Vagina (tissue), 2 donors: ENCODE results near the gene ANKRD28. TPM values are rescaled to one million over a fixed set of nuclear protein-coding genes. Genes with fewer than 3 reads are reported as not detected.
A peak's percentile ranks its signal among the peaks of the same experiment; 100 is the strongest.
"Not testable (repeated sequence)": the region's sequence is repeated elsewhere in the genome, so short reads cannot be mapped to it uniquely, and the experiment has no call there.

Experiments
- DNase-seq, 2 donors: peaks; one replicate each; pipeline ENCODE4 v3.0.0-alpha.2; 2017; ENCODE audit errors: extremely low spot score in 2 of 2
- H3K27ac ChIP-seq: fragments of 200-600 bp; sonication (generic); one replicate; pipeline ENCODE4 v1.5.1; 2019
- H3K27me3 ChIP-seq: fragments of 200-600 bp; sonication (generic); one replicate; pipeline ENCODE4 v1.5.1; 2019
- H3K36me3 ChIP-seq, 2 donors: fragments of 200-600 bp; sonication (generic); one replicate each; pipeline ENCODE4 v1.5.1; 2017 to 2019
- H3K4me1 ChIP-seq: fragments of 200-600 bp; sonication (generic); one replicate; pipeline ENCODE4 v1.5.1; 2019
- H3K4me3 ChIP-seq, 2 donors: fragments of 200-600 bp; sonication (generic); 1 replicate in 1 of 2; 2 replicates in 1 of 2; pipeline ENCODE4 v1.5.1; 2016 to 2019
- H3K9me3 ChIP-seq: fragments of 200-600 bp; sonication (generic); one replicate; pipeline ENCODE4 v1.5.1; 2019
- CTCF ChIP-seq, 3 experiments: fragments of 450-650 bp in 2 of 3; fragments of 200-600 bp in 1 of 3; sonication (generic) in 1 of 3; IDR thresholded peaks; one replicate each; pipeline ENCODE4 v1.5.1; 2017 to 2019; ENCODE audit warnings: antibody characterized with exemption in 3 of 3, mild to moderate bottlenecking in 2 of 3, moderate library complexity in 2 of 3
- POLR2A ChIP-seq, 2 donors: fragments of 450-650 bp; IDR thresholded peaks; one replicate each; pipeline ENCODE4 v1.6.1; 2017; ENCODE audit warnings: antibody characterized with exemption in 2 of 2, mild to moderate bottlenecking in 2 of 2, moderate library complexity in 2 of 2
- POLR2AphosphoS5 ChIP-seq, 2 donors: sonication (generic); formaldehyde crosslinking; IDR thresholded peaks; one replicate each; pipeline ENCODE4 v1.9.0; 2017; ENCODE audit warnings: antibody characterized with exemption in 2 of 2, mild to moderate bottlenecking in 2 of 2, low read depth in 1 of 2; ENCODE audit not compliant: insufficient read depth in 1 of 2
- intact Hi-C: fragments of 100-400 bp; cut with DNase I; formaldehyde crosslinking; loops from one replicate; pipeline ENCODE4 v1.15.1; 2023
- microRNA-seq: library from miRNA; unstranded; fragments of <30 nt; microRNA quantifications from one replicate; pipeline ENCODE4, GENCODE V29; 2017; ENCODE audit warnings: borderline number of aligned reads, borderline replicate concordance
- small RNA-seq: library from RNA; depleted of rRNA; stranded (forward); fragments of <200 nt; gene quantifications from one replicate; pipeline ENCODE3, GENCODE V24; 2016
- total RNA-seq: library from RNA; depleted of rRNA; stranded (reverse); fragments of >200 nt; gene quantifications from one replicate; pipeline ENCODE4 v1.2.3, GENCODE V29; 2016

ANKRD28 gene
- total RNA-seq, 1 donor from 2014 or later: 48.6 TPM

DNA sequence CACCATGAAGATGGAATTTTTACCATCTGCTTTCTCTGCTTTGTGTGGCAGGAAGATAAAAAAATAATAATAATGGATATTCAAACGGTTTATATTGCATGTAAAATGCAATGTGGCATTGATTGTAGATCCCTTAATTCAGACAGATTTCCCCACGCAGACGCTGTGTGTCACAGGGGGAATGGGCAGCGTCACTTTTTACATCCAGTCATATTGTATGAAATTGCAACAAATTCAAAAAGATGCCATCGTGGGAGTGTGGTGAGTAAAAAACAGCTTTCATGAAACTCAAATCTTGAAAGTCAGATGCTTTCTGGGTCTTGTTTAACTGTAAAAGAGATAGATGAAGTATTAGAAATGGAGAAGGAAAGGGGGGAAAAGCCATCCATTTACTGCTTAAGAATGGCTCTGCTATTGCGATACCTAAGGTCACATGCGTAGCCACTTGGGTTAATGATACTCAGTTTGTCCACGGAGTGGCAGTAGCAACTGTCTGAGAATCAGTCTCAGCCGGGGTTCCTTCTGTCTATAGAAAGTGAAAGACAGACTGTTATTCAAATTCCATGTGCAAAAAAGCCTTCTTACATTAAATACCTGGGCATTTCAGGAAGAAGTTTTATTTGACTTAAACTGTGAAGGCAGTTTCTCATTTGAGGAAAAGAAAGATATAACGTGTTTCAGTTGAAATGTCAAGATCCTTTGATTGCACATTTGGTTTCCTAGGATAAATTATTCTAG lies 167.8 kb downstream of the ANKRD28 start:
- Histone ChIP-seq H3K27ac (peak overlapping the region; percentile 88), H3K4me3 (peak overlapping the region; percentile 2 to 29), H3K27me3 (no peaks in the 10 kb centered on the region), H3K4me1 (peaks cover 38% of the 10 kb centered on the region), H3K9me3 (no peaks in the 10 kb centered on the region), H3K36me3 (no peaks in the 10 kb centered on the region)
- no peak for DNase-seq
- TF ChIP-seq POLR2AphosphoS5 (IDR thresholded peaks at IDR 0.05; ENCODE audit: insufficient read depth in 1 of 2, low read depth in 1 of 2) (peak in 1 of 2 donors; percentile 74), CTCF (IDR thresholded peaks at IDR 0.05) (peak; percentile 76 to 90 (median 80)), POLR2A (IDR thresholded peaks at IDR 0.05) (no peak)
- intact Hi-C loops: loop anchor here (10.0 kb wide), 1 partner anchor 185 kb away; no protein-coding TSS in a partner anchor

DNA sequence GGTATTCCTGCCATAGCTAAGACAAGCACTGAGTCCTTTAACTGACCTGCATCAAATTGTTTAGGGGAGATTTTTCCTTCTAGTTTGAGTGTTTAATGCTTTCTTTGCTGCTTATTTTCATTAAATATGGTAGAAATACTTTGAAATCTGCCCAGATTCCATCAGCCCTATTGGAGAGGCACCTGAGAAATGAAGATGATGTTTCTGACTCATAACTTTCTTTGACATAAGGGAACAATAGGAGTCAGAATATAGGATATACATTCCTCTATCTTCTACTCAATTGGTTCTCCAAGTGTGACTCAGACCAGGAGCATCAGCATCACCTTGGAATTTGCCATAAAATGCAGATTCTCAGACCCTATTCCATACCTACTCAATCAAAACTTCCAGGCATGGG lies 168.8 kb downstream of the ANKRD28 start:
- intact Hi-C loops: no loop called here

GRCh38 chr3:15623535-15624440 lies 174.0 kb downstream of the ANKRD28 start:
- no peak overlapping the region for H3K27ac ChIP-seq
- no peak overlapping the region for H3K4me3 ChIP-seq
- intact Hi-C loops: no loop called here
- H3K27me3 ChIP-seq: no peaks in the 10 kb centered on the region
- DNase-seq: no peak
- no peaks in the 10 kb centered on the region for H3K9me3 ChIP-seq
- H3K4me1 ChIP-seq: no peaks in the 10 kb centered on the region
- H3K36me3 ChIP-seq: no peaks in the 10 kb centered on the region
- TF ChIP-seq CTCF (IDR thresholded peaks at IDR 0.05) (no peak), POLR2AphosphoS5 (IDR thresholded peaks at IDR 0.05; ENCODE audit: insufficient read depth in 1 of 2, low read depth in 1 of 2) (no peak), POLR2A (IDR thresholded peaks at IDR 0.05) (no peak)

More for the DNA sequence above, 168.8 kb downstream of the ANKRD28 start:
- H3K9me3 ChIP-seq: no peaks in the 10 kb centered on the region
- H3K27me3 ChIP-seq: no peaks in the 10 kb centered on the region
- DNase-seq: no peak
- no peak overlapping the region for H3K27ac ChIP-seq
- H3K4me3 ChIP-seq: no peak overlapping the region
- no peak for TF ChIP-seq POLR2AphosphoS5 (IDR thresholded peaks at IDR 0.05; ENCODE audit: insufficient read depth in 1 of 2, low read depth in 1 of 2)
- TF ChIP-seq CTCF (IDR thresholded peaks at IDR 0.05): no peak
- peaks cover 33% of the 10 kb centered on the region for H3K4me1 ChIP-seq
- H3K36me3 ChIP-seq: no peaks in the 10 kb centered on the region

- intact Hi-C loops, H3K36me3 ChIP-seq, H3K27ac ChIP-seq, H3K4me1 ChIP-seq, H3K9me3 ChIP-seq, H3K27me3 ChIP-seq, H3K4me3 ChIP-seq, DNase-seq: not testable (repeated sequence)
Observed at GRCh38 chr3:15619659-15620464, 177.9 kb downstream of the ANKRD28 start.

Small RNAs within 50 kb of the gene (microRNA-seq; reads per million reads assigned to microRNA genes)
- gene MIR3134: not detected

Small RNAs within 50 kb of the gene (small RNA-seq; reads per million reads assigned to genes)
- not detected for gene MIR3134
- not detected for gene RN7SL4P

Other genes with a start within 250 kb of the ANKRD28 start
- gene HACL1, start 196.4 kb downstream of the ANKRD28 start, total RNA-seq: 8.1 TPM
- gene BTD, start 196.2 kb downstream of the ANKRD28 start, total RNA-seq: 10.6 TPM